ENCODE data around the gene GGTA1.
"Not testable (repeated sequence)": the region's sequence is repeated elsewhere in the genome, so short reads cannot be mapped to it uniquely, and the experiment has no call there.

The GGTA1 gene

GRCh38 chr9:121455527-121456239 lies 44.0 kb downstream of the GGTA1 start:
- peak; percentile 4 for DNase-seq

- no peak for DNase-seq
Observed at GRCh38 chr9:121454972-121455371, 44.7 kb downstream of the GGTA1 start.

- DNase-seq: no peak
Observed at GRCh38 chr9:121453232-121453892, 46.3 kb downstream of the GGTA1 start.

- DNase-seq: no peak
Observed at GRCh38 chr9:121452085-121452484, 47.6 kb downstream of the GGTA1 start.

GRCh38 chr9:121451586-121451985 lies 48.1 kb downstream of the GGTA1 start:
- DNase-seq: no peak

- no peak for DNase-seq
Observed at GRCh38 chr9:121450241-121450640, 49.4 kb downstream of the GGTA1 start.

- no peak for DNase-seq
Observed at GRCh38 chr9:121449786-121450185, 49.9 kb downstream of the GGTA1 start.

- no peak for DNase-seq
Observed at GRCh38 chr9:121447321-121447834, 52.3 kb downstream of the GGTA1 start.

GRCh38 chr9:121445986-121446385 lies 53.7 kb downstream of the GGTA1 start:
- no peak for DNase-seq

GRCh38 chr9:121443981-121444380 lies 55.7 kb downstream of the GGTA1 start:
- no peak for DNase-seq

GRCh38 chr9:121441165-121441564 lies 58.5 kb downstream of the GGTA1 start:
- no peak for DNase-seq

GRCh38 chr9:121439711-121440664 lies 59.7 kb downstream of the GGTA1 start:
- DNase-seq: no peak

GRCh38 chr9:121439016-121439415 lies 60.6 kb downstream of the GGTA1 start:
- DNase-seq: no peak

- no peak for DNase-seq
Observed at GRCh38 chr9:121437891-121438290, 61.8 kb downstream of the GGTA1 start.

- DNase-seq: not testable (repeated sequence)
Observed at GRCh38 chr9:121437046-121437445, 62.6 kb downstream of the GGTA1 start.

- DNase-seq: no peak
Observed at GRCh38 chr9:121434969-121435368, 64.7 kb downstream of the GGTA1 start.

GRCh38 chr9:121427899-121428298 lies 71.7 kb downstream of the GGTA1 start:
- no peak for DNase-seq

GRCh38 chr9:121424024-121424432 lies 75.6 kb downstream of the GGTA1 start:
- no peak for DNase-seq

- DNase-seq: no peak
Observed at GRCh38 chr9:121411993-121412392, 87.7 kb downstream of the GGTA1 start.

- DNase-seq: no peak
Observed at GRCh38 chr9:121405899-121406298, 93.7 kb downstream of the GGTA1 start.

All from stimulated activated CD4-positive, alpha-beta T cell treated with anti-CD3 and anti-CD28 coated beads, Interleukin-4, amount 100 ng/mL, for 24 hours (primary cell).